ENCODE results near the gene TAS2R41. TPM values are rescaled to one million over a fixed set of nuclear protein-coding genes. Genes with fewer than 3 reads are reported as not detected.
"Not testable (repeated sequence)": the region's sequence is repeated elsewhere in the genome, so short reads cannot be mapped to it uniquely, and the experiment has no call there.

TAS2R41 gene
- total RNA-seq, 2 donors from 2014 or later = 0.59 TPM; not detected in 1

- no peak overlapping the region for H3K27ac ChIP-seq (ENCODE audit: low read depth, low read length)
- H3K27me3 ChIP-seq (ENCODE audit: control insufficient read depth, insufficient read depth, low read length, poor library complexity, severe bottlenecking) = peaks cover 66% of the 10 kb centered on the region
- Mint-ChIP-seq H3K4me1 (peaks cover 7% of the 10 kb centered on the region), H3K27me3 (ENCODE audit: insufficient read depth) (peaks cover 42% of the 10 kb centered on the region), H3K36me3 (ENCODE audit: low read depth) (no peaks in the 10 kb centered on the region), H3K4me3 (no peak overlapping the region), H3K9me3 (no peaks in the 10 kb centered on the region), H3K27ac (no peak overlapping the region)
- no peaks in the 10 kb centered on the region for H3K4me1 ChIP-seq (ENCODE audit: control insufficient read depth, insufficient read depth, low read length)
- no peak for DNase-seq
- H3K36me3 ChIP-seq (ENCODE audit: control insufficient read depth, insufficient read depth, low read length) = no peaks in the 10 kb centered on the region
- TF ChIP-seq, protein P1, sequence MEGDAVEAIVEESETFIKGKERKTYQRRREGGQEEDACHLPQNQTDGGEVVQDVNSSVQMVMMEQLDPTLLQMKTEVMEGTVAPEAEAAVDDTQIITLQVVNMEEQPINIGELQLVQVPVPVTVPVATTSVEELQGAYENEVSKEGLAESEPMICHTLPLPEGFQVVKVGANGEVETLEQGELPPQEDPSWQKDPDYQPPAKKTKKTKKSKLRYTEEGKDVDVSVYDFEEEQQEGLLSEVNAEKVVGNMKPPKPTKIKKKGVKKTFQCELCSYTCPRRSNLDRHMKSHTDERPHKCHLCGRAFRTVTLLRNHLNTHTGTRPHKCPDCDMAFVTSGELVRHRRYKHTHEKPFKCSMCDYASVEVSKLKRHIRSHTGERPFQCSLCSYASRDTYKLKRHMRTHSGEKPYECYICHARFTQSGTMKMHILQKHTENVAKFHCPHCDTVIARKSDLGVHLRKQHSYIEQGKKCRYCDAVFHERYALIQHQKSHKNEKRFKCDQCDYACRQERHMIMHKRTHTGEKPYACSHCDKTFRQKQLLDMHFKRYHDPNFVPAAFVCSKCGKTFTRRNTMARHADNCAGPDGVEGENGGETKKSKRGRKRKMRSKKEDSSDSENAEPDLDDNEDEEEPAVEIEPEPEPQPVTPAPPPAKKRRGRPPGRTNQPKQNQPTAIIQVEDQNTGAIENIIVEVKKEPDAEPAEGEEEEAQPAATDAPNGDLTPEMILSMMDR (conservative IDR thresholded peaks at IDR 0.05) = no peak
- no peak overlapping the region for H3K9ac ChIP-seq (ENCODE audit: extremely low read depth, low read length, poor library complexity, severe bottlenecking)
- 88 to 93% methylated on average over 4 to 11 of the region's 11 CpGs for WGBS, 2 experiments (ENCODE audit: insufficient coverage in 1 of 2, insufficient read length in 1 of 2)
- H3K4me3 ChIP-seq (ENCODE audit: low read length) = no peak overlapping the region
- no peaks in the 10 kb centered on the region for H3K9me3 ChIP-seq (ENCODE audit: control insufficient read depth, low read length)
Observed at GRCh38 chr7:143518941-143519340, 41.3 kb downstream of the TAS2R41 start.

DNA sequence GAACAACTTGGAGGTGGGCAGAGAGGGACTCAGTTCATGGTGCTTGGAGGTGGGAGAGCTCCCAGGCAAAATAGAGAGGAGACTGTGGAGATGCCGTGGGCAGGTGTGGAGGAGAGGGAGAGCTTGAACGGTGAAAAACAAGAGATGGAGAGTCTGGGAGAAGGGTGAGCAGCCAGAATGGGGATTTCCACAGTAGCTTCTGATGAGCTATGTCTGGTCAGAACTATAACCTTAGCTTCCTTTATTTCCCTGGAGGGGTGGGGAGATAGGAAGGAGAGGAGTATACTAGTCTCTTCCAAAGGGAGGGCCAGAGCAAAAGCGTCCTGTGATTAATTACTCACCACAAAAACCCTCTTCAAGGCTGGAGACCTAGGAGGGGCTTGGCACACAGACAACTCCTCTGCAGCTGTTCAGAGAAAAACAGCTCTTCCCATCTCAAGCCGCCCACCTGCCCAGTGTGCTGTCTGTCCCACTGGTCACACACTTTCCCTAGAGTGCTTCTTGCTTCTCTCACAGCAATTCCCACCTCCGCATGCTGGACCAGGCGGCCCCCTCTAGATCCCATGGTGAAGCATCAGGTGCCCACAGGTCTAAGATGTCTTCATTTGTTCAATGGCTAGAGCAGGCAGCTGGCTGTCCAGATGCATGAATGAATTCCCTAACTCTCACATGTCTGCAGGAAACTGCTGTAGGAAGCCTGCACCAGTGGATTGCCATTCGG is 41.9 kb downstream of the TAS2R41 start:
- H3K27me3 Mint-ChIP-seq (ENCODE audit: insufficient read depth) = peaks cover 38% of the 10 kb centered on the region
- H3K36me3 Mint-ChIP-seq (ENCODE audit: low read depth) = no peaks in the 10 kb centered on the region
- H3K9me3 Mint-ChIP-seq = no peaks in the 10 kb centered on the region
- H3K36me3 ChIP-seq (ENCODE audit: control insufficient read depth, insufficient read depth, low read length) = no peaks in the 10 kb centered on the region
- TF ChIP-seq, protein P1 (conservative IDR thresholded peaks at IDR 0.05) = no peak
- H3K27me3 ChIP-seq (ENCODE audit: control insufficient read depth, insufficient read depth, low read length, poor library complexity, severe bottlenecking) = peaks cover 60% of the 10 kb centered on the region
- H3K4me3 Mint-ChIP-seq = no peak overlapping the region
- peaks cover 7% of the 10 kb centered on the region for H3K4me1 Mint-ChIP-seq
- no peak overlapping the region for H3K27ac ChIP-seq (ENCODE audit: low read depth, low read length)
- peak; percentile 44 for DNase-seq
- no peaks in the 10 kb centered on the region for H3K9me3 ChIP-seq (ENCODE audit: control insufficient read depth, low read length)
- no peak overlapping the region for H3K27ac Mint-ChIP-seq
- H3K4me1 ChIP-seq (ENCODE audit: control insufficient read depth, insufficient read depth, low read length) = no peaks in the 10 kb centered on the region
- no peak overlapping the region for H3K9ac ChIP-seq (ENCODE audit: extremely low read depth, low read length, poor library complexity, severe bottlenecking)
- WGBS, 2 experiments (ENCODE audit: insufficient coverage in 1 of 2, insufficient read length in 1 of 2) = 93% methylated on average over 4 to 7 of the region's 7 CpGs
- H3K4me3 ChIP-seq (ENCODE audit: low read length) = no peak overlapping the region

DNA sequence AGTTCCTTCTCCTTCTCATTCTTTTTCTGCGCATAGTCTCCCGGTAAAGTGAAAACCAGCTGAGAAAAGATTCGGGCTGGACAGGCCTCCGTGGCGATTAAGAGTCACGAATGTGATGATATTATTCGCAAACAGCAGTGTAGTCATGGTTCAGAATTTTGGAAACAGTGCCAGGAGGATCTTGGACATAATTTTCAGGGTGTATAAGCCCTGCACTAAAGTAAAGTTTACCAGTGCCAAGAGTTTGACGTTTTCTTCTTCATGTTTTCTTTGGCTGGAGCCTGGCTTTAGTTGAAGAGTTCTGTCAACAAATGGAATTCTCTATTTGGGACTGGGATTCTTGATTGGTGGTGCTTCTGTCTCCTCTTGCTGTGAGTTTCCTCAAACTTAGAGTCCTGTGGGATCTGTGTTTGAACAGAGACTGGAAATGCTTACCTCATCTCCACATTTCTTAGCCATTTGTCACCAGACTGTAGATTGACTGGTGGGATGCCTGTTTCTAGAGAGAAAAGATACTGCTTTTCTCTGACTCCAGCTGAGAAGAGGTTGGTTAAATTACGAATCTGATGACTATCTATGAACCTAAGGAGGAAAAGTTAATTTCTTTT is 44.7 kb downstream of the TAS2R41 start:
- H3K27me3 Mint-ChIP-seq (ENCODE audit: insufficient read depth) = peaks cover 19% of the 10 kb centered on the region
- not testable (repeated sequence) for H3K4me3 Mint-ChIP-seq; H3K4me1 Mint-ChIP-seq; DNase-seq; H3K27ac ChIP-seq (ENCODE audit: low read depth, low read length); H3K4me3 ChIP-seq (ENCODE audit: low read length); H3K9ac ChIP-seq (ENCODE audit: extremely low read depth, low read length, poor library complexity, severe bottlenecking); H3K9me3 Mint-ChIP-seq; H3K36me3 ChIP-seq (ENCODE audit: control insufficient read depth, insufficient read depth, low read length); H3K9me3 ChIP-seq (ENCODE audit: control insufficient read depth, low read length); H3K36me3 Mint-ChIP-seq (ENCODE audit: low read depth); H3K27ac Mint-ChIP-seq; H3K4me1 ChIP-seq (ENCODE audit: control insufficient read depth, insufficient read depth, low read length)
- peaks cover 32% of the 10 kb centered on the region for H3K27me3 ChIP-seq (ENCODE audit: control insufficient read depth, insufficient read depth, low read length, poor library complexity, severe bottlenecking)
- WGBS, 2 experiments (ENCODE audit: insufficient coverage in 1 of 2, insufficient read length in 1 of 2) = no CpG with 5 or more reads among the region's 9 CpGs

Other genes starting within 250 kb of the TAS2R41 start
- gene GSTK1, start 214.4 kb upstream of the TAS2R41 start, total RNA-seq = 10 to 100 TPM; 61.1 to 75.0 TPM
- gene TMEM139, start 192.9 kb upstream of the TAS2R41 start, total RNA-seq = 1 to 10 TPM; 1.6 to 2.3 TPM
- 10 to 100 TPM; 47.9 to 48.3 TPM for gene CASP2, start 189.5 kb upstream of the TAS2R41 start, total RNA-seq
- under 1 TPM in 1 of 2 donors, not detected in 1; 0.53 TPM for gene CLCN1, start 161.8 kb upstream of the TAS2R41 start, total RNA-seq
- gene FAM131B, start 115.2 kb upstream of the TAS2R41 start, total RNA-seq = 1 to 10 TPM; 1.9 to 3.6 TPM
- 100 to 1,000 TPM; 127 to 161 TPM for gene ZYX, start 96.5 kb upstream of the TAS2R41 start, total RNA-seq
- gene EPHA1, start 69.0 kb upstream of the TAS2R41 start, total RNA-seq = 100 to 1,000 TPM in 1 of 2 donors, 10 to 100 TPM in 1; 70.0 to 103 TPM
- under 1 TPM in 1 of 2 donors, not detected in 1; 0.37 TPM for gene TAS2R60, start 34.4 kb upstream of the TAS2R41 start, total RNA-seq
- 1 to 10 TPM in 1 of 2 donors, under 1 TPM in 1; 0.35 to 1.9 TPM for gene CTAGE15, start 93.9 kb downstream of the TAS2R41 start, total RNA-seq
- under 1 TPM in 1 of 2 donors, not detected in 1; 0.20 TPM for gene TCAF2, start 143.1 kb downstream of the TAS2R41 start, total RNA-seq

Data from endodermal cell (in vitro differentiated cells).